NCI-H187 treated with DMSO at 0.1 percent for 48 hours (cell line): ENCODE data around the gene EXTL2.
"Not testable (repeated sequence)": the region's sequence is repeated elsewhere in the genome, so short reads cannot be mapped to it uniquely, and the experiment has no call there.

ENCODE experiments used
- DNase-seq: peaks from one replicate; lab custom pipeline; 2025; lab: John Stamatoyannopoulos, UW

The EXTL2 gene

GRCh38 chr1:100902365-100902764 lies 7.7 kb upstream of the EXTL2 start:
- DNase-seq = no peak

- no peak for DNase-seq
Measured at GRCh38 chr1:100896481-100896982, 1.9 kb upstream of the EXTL2 start.

GRCh38 chr1:100895540-100896480 lies 1.2 kb upstream of the EXTL2 start, which contains the start of gene SLC30A7:
TSS of gene SLC30A7 (plus strand) at chr1:100896090. CDS start at chr1:100896263, 173 bp downstream.
- peak; percentile 51 for DNase-seq

GRCh38 chr1:100893718-100894117 lies 924 bp downstream of the EXTL2 start:
- DNase-seq = no peak

GRCh38 chr1:100892554-100892953 lies 2.1 kb downstream of the EXTL2 start:
- no peak for DNase-seq

GRCh38 chr1:100891380-100891779 lies 3.3 kb downstream of the EXTL2 start:
- DNase-seq = no peak

- not testable (repeated sequence) for DNase-seq
Measured at GRCh38 chr1:100889869-100890482, 4.7 kb downstream of the EXTL2 start.

GRCh38 chr1:100889007-100889406 lies 5.6 kb downstream of the EXTL2 start:
- DNase-seq = not testable (repeated sequence)

GRCh38 chr1:100883963-100884362 lies 10.7 kb downstream of the EXTL2 start:
- no peak for DNase-seq

- no peak for DNase-seq
Measured at GRCh38 chr1:100882698-100883097, 11.9 kb downstream of the EXTL2 start.

GRCh38 chr1:100881687-100882086 lies 13.0 kb downstream of the EXTL2 start:
- DNase-seq = no peak

- DNase-seq = no peak
Measured at GRCh38 chr1:100879422-100879821, 15.2 kb downstream of the EXTL2 start.

GRCh38 chr1:100876291-100876690 lies 18.4 kb downstream of the EXTL2 start:
- no peak for DNase-seq

- peak; percentile 44 for DNase-seq
Measured at GRCh38 chr1:100875228-100875627, 19.4 kb downstream of the EXTL2 start.

- no peak for DNase-seq
Measured at GRCh38 chr1:100874433-100874832, 20.2 kb downstream of the EXTL2 start.

- no peak for DNase-seq
Measured at GRCh38 chr1:100869996-100870395, 24.6 kb downstream of the EXTL2 start.

- no peak for DNase-seq
Measured at GRCh38 chr1:100868364-100868995, 26.2 kb downstream of the EXTL2 start.

- DNase-seq = no peak
Measured at GRCh38 chr1:100866901-100867206, 27.8 kb downstream of the EXTL2 start.

GRCh38 chr1:100866041-100866900 lies 28.4 kb downstream of the EXTL2 start:
- no peak for DNase-seq

- no peak for DNase-seq
Measured at GRCh38 chr1:100862591-100862990, 32.1 kb downstream of the EXTL2 start.

- no peak for DNase-seq
Measured at GRCh38 chr1:100861379-100861778, 33.3 kb downstream of the EXTL2 start.
